Endodermal cell (in vitro differentiated cells): Measurements from ENCODE around the gene PLPP2. TPM values are rescaled to one million over a fixed set of nuclear protein-coding genes. Genes with fewer than 3 reads are reported as not detected.
A peak's percentile ranks its signal among the peaks of the same experiment; 100 is the strongest.

Source experiments
- DNase-seq: peaks from one replicate; pipeline ENCODE4 v3.0.0-alpha.2; 2017
- H3K27ac ChIP-seq: 2 replicates; pipeline ENCODE4 v1.5.1; 2013; ENCODE audit warnings: mild to moderate bottlenecking, low read depth, low read length, moderate library complexity
- H3K27me3 ChIP-seq: 2 replicates; pipeline ENCODE4 v1.6.1; 2013; ENCODE audit warnings: mild to moderate bottlenecking, low read length, moderate library complexity; ENCODE audit not compliant: insufficient read depth, control insufficient read depth, poor library complexity, severe bottlenecking
- H3K36me3 ChIP-seq: 2 replicates; pipeline ENCODE4 v1.7.0; 2013; ENCODE audit warnings: mild to moderate bottlenecking, low read length, moderate library complexity; ENCODE audit not compliant: control insufficient read depth, insufficient read depth
- H3K4me1 ChIP-seq: one replicate; pipeline ENCODE4 v1.7.0; 2013; ENCODE audit warnings: low read length; ENCODE audit not compliant: control insufficient read depth, insufficient read depth
- H3K4me3 ChIP-seq: 2 replicates; pipeline ENCODE4 v1.5.1; 2013; ENCODE audit warnings: mild to moderate bottlenecking, low read length, moderate library complexity
- H3K9ac ChIP-seq: 2 replicates; pipeline ENCODE4 v1.6.1; 2013; ENCODE audit warnings: mild to moderate bottlenecking, low read length, moderate library complexity; ENCODE audit not compliant: poor library complexity, severe bottlenecking; ENCODE audit errors: extremely low read depth
- H3K9me3 ChIP-seq: 2 replicates; pipeline ENCODE4 v1.6.1; 2013; ENCODE audit warnings: mild to moderate bottlenecking, low read length, moderate library complexity; ENCODE audit not compliant: control insufficient read depth
- H3K27ac Mint-ChIP-seq: 2 replicates; pipeline ENCODE4 v1.8.0; 2020; ENCODE audit warnings: mixed read lengths
- H3K27me3 Mint-ChIP-seq: 2 replicates; pipeline ENCODE4 v1.8.0; 2021; ENCODE audit warnings: mild to moderate bottlenecking, mixed read lengths; ENCODE audit not compliant: insufficient read depth
- H3K36me3 Mint-ChIP-seq: 2 replicates; pipeline ENCODE4 v1.8.0; 2020; ENCODE audit warnings: low read depth, mixed read lengths
- H3K4me1 Mint-ChIP-seq: 2 replicates; pipeline ENCODE4 v1.8.0; 2020; ENCODE audit warnings: mixed read lengths
- H3K4me3 Mint-ChIP-seq: 2 replicates; pipeline ENCODE4 v1.8.0; 2020; ENCODE audit warnings: mild to moderate bottlenecking, moderate library complexity, mixed read lengths
- H3K9me3 Mint-ChIP-seq: 2 replicates; pipeline ENCODE4 v1.8.0; 2020; ENCODE audit warnings: mild to moderate bottlenecking, mixed read lengths
- WGBS, 2 experiments: methylation state at CpG; one replicate each; pipeline versions ENCODE4 v1.1.5 to v1.1.7; 2013; ENCODE audit warnings: missing lambda C conversion rate in 2 of 2, mixed read lengths in 1 of 2; ENCODE audit not compliant: insufficient coverage in 1 of 2, insufficient read length in 1 of 2; 5-methylcytosine and 5-hydroxymethylcytosine counted together
- total RNA-seq, 2 donors: library from RNA; stranded (reverse); fragmentation: NEBNext Ultra II Directional in 1 of 2; extraction: Animal tissue kit (Norgen Biotek cat#: 25700) in 1 of 2; gene quantifications; 2 replicates in 1 of 2; 3 replicates in 1 of 2; pipeline ENCODE4 v1.2.1, GENCODE V29; 2021
- TF ChIP-seq, protein P1 (sequence below): fragments of 200-600 bp; sonication (generic); conservative IDR thresholded peaks from 2 replicates; pipeline ENCODE4 v1.5.0; 2021; ENCODE audit warnings: antibody characterized with exemption, mild to moderate bottlenecking

The PLPP2 gene
- total RNA-seq, 2 donors from 2014 or later: 49.9 to 56.9 TPM

DNA sequence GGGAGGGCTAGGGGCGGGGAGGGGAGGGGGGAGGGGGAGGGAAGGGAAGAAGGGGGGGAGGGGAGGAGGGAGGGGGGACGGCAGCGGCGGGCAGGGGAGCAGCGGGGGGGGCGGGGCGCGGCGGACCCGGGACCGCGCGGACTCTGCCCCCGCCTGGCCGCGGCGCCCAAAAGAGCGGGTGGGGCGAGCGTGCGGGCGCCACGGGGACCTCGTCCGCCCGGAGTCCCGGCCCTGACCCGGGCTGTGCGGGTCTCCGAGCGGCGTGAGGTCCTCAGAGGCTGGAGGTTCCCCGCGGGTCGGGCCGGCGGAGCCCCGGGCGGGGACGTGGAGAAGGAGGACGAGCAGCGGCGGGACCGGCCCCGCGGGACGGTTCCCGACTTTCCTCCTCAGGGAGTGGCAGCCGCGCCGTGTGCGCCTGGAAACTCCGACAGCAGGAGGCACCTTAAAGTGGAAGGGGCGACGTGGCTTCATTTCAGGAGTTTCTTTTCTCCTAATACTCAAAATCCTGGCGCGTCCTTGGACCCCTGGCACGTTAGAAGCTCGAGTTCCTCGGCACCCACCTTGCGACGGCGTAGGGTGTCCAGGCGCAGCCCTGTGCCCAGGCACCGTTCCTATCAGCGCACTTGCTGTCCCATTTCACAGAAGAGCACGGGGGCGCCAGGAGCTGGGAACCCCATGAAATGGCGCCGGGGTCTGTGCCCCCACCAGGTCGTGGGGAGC lies 518 bp upstream of the PLPP2 start:
- H3K4me1 Mint-ChIP-seq: peaks cover 35% of the 10 kb centered on the region
- Histone ChIP-seq H3K27ac (no peak overlapping the region), H3K9me3 (no peaks in the 10 kb centered on the region), H3K9ac (no peak overlapping the region), H3K27me3 (peaks cover 9% of the 10 kb centered on the region), H3K4me1 (peaks cover 7% of the 10 kb centered on the region), H3K36me3 (peaks cover 5% of the 10 kb centered on the region), H3K4me3 (no peak overlapping the region)
- peaks cover 33% of the 10 kb centered on the region for H3K27me3 Mint-ChIP-seq
- TF ChIP-seq, protein P1, sequence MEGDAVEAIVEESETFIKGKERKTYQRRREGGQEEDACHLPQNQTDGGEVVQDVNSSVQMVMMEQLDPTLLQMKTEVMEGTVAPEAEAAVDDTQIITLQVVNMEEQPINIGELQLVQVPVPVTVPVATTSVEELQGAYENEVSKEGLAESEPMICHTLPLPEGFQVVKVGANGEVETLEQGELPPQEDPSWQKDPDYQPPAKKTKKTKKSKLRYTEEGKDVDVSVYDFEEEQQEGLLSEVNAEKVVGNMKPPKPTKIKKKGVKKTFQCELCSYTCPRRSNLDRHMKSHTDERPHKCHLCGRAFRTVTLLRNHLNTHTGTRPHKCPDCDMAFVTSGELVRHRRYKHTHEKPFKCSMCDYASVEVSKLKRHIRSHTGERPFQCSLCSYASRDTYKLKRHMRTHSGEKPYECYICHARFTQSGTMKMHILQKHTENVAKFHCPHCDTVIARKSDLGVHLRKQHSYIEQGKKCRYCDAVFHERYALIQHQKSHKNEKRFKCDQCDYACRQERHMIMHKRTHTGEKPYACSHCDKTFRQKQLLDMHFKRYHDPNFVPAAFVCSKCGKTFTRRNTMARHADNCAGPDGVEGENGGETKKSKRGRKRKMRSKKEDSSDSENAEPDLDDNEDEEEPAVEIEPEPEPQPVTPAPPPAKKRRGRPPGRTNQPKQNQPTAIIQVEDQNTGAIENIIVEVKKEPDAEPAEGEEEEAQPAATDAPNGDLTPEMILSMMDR: no peak
- no peaks in the 10 kb centered on the region for H3K9me3 Mint-ChIP-seq
- WGBS, 2 experiments: 94% methylated on average over 43 to 67 of the region's 71 CpGs
- no peak overlapping the region for H3K4me3 Mint-ChIP-seq
- DNase-seq: peak; percentile 70
- peaks cover 11% of the 10 kb centered on the region for H3K36me3 Mint-ChIP-seq
- H3K27ac Mint-ChIP-seq: no peak overlapping the region

DNA sequence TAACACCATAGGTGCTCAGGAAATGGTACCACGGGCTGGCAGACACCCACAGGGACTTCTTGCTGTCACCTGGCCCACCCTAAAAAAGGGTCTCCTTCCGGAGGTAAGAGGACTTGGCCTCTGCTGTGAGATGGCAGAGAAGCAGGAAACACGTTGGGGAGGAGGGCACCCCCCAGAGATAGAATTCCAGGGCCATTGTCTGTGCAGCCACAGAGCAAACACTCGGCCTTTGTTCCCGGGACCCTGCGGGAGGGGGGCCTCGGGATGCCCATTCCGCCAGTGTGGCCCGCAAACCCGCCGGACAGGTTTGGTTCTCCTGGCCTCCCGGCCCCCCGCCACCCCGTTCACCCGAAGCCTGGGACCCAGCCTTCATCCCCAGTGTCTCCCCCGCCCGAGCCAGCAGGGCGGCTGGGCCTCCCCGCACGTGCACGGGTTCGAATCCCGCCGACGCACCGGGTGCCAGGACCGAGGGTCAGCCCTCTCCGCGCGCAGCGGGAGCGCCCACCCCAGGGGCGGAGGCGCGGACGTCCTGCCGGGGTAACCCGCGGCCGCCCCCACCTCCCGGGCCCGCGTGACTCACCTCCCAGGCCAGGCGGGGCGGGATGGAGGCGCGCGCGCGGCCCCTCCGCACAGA lies 714 bp downstream of the PLPP2 start:
- Histone ChIP-seq H3K9ac (peak overlapping the region; percentile 47), H3K27ac (no peak overlapping the region), H3K9me3 (no peaks in the 10 kb centered on the region), H3K4me1 (peaks cover 7% of the 10 kb centered on the region), H3K27me3 (peaks cover 9% of the 10 kb centered on the region), H3K36me3 (peaks cover 6% of the 10 kb centered on the region), H3K4me3 (peak overlapping the region; percentile 47)
- no peaks in the 10 kb centered on the region for H3K9me3 Mint-ChIP-seq
- TF ChIP-seq, protein P1: no peak
- peak overlapping the region; percentile 60 for H3K4me3 Mint-ChIP-seq
- H3K27ac Mint-ChIP-seq: peak overlapping the region; percentile 96
- peaks cover 30% of the 10 kb centered on the region for H3K4me1 Mint-ChIP-seq
- WGBS, 2 experiments: 4 to 6% methylated on average over 12 to 51 of the region's 51 CpGs
- DNase-seq: peak; percentile 97
- peaks cover 15% of the 10 kb centered on the region for H3K36me3 Mint-ChIP-seq
- peaks cover 33% of the 10 kb centered on the region for H3K27me3 Mint-ChIP-seq

DNA sequence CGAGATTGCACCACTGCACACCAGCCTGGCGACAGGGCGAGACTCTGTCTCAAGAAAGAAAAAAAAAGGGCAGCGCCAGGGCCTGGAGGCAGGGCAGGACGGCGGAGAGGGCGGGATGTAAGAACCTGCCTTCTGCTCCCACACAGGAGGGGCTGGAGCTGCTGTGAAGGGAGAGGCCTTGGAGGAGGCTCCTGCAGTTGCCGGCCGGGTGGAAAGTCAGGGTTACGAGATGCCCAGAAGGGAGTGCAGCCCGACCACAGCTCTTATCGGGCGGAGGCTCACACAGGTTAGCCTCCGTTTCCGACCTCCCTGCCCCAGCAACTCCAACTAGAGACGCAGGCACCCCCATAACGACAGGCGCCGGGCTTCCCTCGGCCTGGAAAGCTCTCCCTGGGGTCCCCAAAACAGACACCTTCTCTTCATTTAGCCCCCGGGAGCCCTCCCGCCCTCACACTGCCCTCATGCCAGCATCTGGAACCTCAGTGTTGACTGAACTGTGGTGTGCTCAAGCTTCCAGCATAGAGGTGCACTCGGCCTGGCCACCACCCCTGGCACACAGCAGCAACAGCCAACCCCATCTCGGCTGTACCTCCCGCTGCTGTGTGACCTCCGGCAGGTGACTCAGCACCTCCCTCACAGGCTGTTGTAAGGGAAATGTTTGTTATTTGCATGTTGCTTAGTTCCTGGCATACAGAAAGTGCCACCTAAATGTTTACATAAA lies 1.4 kb downstream of the PLPP2 start:
- H3K9me3 ChIP-seq: no peaks in the 10 kb centered on the region
- 37 to 52% methylated on average over 11 to 26 of the region's 26 CpGs for WGBS, 2 experiments
- H3K4me3 ChIP-seq: peak overlapping the region; percentile 47
- no peak overlapping the region for H3K27ac ChIP-seq
- Mint-ChIP-seq H3K4me3 (peak overlapping the region; percentile 60), H3K9me3 (no peaks in the 10 kb centered on the region), H3K36me3 (peaks cover 15% of the 10 kb centered on the region), H3K27ac (peak overlapping the region; percentile 96), H3K4me1 (peaks cover 26% of the 10 kb centered on the region), H3K27me3 (peaks cover 32% of the 10 kb centered on the region)
- DNase-seq: peak; percentile 94
- H3K36me3 ChIP-seq: peaks cover 6% of the 10 kb centered on the region
- peak overlapping the region; percentile 47 for H3K9ac ChIP-seq
- peaks cover 9% of the 10 kb centered on the region for H3K27me3 ChIP-seq
- peaks cover 6% of the 10 kb centered on the region for H3K4me1 ChIP-seq
- TF ChIP-seq, protein P1: no peak
